Measurements from ENCODE around the gene SMC6.

The SMC6 gene

DNA sequence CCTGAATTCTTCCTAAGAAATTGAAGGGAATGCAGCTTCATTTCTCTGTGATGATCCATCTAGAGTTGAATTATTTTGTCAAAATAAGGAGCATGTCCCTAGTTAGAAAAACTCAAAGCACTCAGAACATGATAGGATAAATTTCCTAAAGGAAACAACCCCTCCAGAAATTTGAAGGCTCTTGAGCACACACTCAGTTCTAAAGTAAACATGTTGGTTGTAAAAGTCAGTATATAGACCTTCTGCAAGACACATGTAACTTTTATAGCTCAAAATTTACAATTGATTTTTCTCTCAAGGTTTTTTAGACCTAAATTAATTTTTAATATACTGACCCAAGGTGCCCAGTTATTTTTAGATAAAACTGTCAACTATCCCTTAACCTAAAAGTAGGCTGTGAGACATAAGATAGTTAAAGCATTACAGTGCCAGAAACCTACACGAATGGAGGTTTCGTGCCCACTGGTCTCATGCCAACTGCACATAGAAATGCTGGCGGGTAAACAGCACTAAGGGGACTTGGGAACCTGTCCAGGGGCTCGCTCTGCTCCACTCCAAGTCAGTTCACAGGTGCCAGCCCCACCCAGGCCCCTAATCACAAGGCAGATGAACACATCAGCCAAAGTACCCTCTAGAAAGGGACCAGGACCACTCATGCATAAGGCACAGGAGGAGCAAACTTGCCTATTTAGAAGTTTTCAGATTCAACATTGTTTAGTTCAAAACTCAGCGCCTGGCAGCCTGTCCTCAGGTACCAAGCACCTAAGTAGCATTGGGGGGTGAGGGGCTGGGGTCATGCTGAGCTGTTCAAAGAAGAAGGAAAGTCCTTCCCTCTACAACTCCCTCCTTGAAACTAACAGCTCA is 106.5 kb downstream of the SMC6 start:
- FAIRE-seq = no peak

- FAIRE-seq = peak; percentile 77
Measured at GRCh38 chr2:17646081-17646554, 107.5 kb downstream of the SMC6 start.

- no peak for FAIRE-seq
Measured at GRCh38 chr2:17644997-17645720, 108.5 kb downstream of the SMC6 start.

DNA sequence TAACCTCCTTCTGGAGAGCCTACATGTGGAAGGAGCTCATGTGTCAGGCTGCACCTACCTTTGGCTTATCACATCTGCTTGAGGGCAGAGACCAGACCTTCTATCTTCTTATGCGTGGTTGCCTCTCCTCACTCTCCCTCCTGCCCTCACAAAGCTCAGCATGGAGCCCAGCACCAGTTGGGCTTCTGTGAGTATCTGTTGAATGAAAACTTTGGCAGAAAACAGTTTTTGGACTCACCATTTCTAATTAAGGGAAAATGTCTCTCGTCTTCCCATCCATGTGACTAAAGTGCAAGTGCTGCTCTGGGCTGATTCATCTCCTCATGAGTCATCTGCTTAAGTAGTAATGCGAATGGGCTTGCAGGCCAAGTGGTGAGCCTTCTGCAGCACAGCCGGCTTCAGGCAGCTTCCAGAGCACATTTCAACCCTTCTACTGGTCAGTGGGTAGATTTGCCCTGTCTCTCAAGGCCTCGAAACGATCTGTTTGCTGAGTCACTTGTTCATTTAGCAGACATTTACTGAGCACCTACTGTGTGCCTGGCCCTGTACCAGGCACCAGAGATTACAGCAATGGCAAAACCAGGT is 110.5 kb downstream of the SMC6 start:
- FAIRE-seq = no peak

- FAIRE-seq = no peak
Measured at GRCh38 chr2:17640406-17640805, 113.2 kb downstream of the SMC6 start.

- FAIRE-seq = no peak
Measured at GRCh38 chr2:17638196-17638743, 115.3 kb downstream of the SMC6 start.

- no peak for FAIRE-seq
Measured at GRCh38 chr2:17637131-17637906, 116.3 kb downstream of the SMC6 start.

- no peak for FAIRE-seq
Measured at GRCh38 chr2:17636257-17636656, 117.4 kb downstream of the SMC6 start.

GRCh38 chr2:17634997-17635396 is 118.6 kb downstream of the SMC6 start:
- no peak for FAIRE-seq

- no peak for FAIRE-seq
Measured at GRCh38 chr2:17630089-17630488, 123.5 kb downstream of the SMC6 start.

GRCh38 chr2:17628349-17629261 is 125.0 kb downstream of the SMC6 start:
- no peak for FAIRE-seq

GRCh38 chr2:17627434-17627833 is 126.2 kb downstream of the SMC6 start:
- FAIRE-seq = no peak

DNA sequence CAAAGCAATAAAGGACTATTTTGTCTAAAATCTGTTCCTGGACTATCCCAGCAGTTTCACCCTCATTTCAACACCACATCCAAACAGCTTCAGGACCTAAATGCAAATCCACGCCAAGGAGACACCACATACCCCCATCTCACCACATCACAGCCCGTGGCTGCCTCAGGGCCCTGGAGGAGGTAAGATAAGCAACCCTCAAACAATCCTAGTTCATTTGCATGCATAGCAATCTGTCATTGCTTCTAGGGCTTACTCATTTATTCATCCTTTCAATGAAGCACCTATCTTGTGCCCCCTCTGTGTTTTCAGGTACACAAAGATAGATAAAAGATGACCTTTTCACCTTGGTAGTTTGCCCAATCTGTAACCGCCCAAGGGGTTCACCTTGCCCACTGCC is 126.6 kb downstream of the SMC6 start:
- no peak for FAIRE-seq

- FAIRE-seq = no peak
Measured at GRCh38 chr2:17625446-17625845, 128.2 kb downstream of the SMC6 start.

DNA sequence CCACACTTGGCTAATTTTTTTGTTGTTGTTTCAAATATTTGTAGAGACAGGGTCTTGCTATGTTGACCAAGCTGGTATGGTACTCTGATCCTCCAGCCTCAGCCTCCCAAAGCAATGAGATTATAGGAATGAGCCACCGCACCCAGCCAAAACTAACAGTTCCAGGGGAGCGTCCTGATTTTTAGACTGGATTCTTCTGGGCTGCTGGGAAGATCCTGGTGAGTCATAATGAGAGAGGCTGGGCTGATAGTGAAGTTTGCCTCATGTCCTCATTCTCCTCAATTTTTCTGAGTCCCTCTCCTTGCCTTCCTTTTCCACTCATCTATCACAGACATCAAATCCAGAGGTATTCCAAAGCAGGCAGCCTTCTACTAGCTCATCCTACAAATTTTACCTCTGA is 131.8 kb downstream of the SMC6 start:
- FAIRE-seq = no peak

GRCh38 chr2:17620841-17621240 is 132.8 kb downstream of the SMC6 start:
- no peak for FAIRE-seq

GRCh38 chr2:17620280-17620679 is 133.3 kb downstream of the SMC6 start:
- FAIRE-seq = no peak

DNA sequence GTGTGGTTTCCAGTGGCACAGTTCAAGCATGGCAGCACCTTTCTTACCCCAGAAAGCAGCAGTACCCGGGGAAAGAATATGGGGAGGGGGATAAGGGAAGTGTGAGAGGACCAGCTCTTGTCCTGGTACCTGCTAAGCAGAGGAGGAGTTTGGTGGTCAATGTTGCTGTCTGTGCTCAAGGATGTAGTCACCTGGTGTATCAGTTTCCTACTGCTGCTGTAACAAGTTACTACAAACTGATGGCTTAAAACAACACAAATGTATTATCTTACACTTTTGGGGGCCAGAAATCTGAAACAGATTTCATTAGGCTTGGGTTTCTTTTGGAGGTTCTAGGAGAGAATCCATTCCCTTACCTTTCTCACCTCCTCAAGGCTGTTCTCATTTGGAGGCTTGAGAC is 135.7 kb downstream of the SMC6 start:
- no peak for FAIRE-seq

GRCh38 chr2:17617516-17617915 is 136.1 kb downstream of the SMC6 start:
- no peak for FAIRE-seq

DNA sequence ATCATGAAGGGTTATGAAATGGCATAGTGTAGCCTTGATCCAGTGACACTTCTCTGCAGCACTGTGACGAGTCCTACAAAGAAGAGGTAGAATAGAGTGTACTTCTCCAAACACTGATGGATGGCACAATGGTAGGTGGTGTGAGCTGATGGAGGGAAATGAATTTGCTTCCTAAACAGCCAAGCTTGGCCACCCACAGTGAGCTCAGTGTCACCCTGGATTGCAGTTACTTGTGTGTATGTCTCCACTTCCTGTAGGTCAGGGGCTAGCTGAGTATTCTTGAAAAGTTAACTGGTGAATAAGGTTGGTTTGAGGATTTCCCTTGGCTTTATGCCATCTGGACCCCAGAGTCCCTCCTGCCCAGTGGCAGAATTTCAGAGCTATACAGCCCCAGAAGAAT is 137.2 kb downstream of the SMC6 start:
- FAIRE-seq = no peak

DNA sequence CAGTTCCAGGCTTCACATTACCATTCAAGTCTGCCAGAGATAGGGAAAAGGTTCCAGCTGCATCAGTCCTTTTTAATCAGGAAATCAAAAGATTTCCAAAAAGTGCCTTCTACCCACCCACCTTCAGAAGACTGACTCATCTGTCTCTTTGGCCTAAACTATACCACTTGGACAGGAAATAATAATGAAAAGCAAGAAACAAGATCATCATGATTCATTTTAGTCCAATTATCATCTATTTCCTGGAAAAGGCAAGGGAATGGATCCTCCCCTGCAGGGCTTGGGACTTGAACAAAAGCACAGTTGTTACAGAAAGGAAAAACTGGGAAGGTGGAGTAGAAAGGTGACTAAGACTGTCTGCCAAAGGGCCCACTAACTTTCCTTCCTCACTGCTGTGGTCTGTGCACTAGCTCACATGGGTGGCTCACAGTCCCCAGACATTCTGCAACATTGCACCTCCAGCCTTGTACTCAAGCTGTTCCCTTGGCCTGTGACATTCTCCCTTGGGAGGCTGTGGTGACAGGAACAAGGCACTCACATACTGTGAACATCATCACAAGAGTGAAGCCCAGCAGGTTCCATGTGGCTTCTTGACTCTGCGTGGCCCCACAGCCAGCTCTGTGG is 137.8 kb downstream of the SMC6 start:
- FAIRE-seq = no peak
